ACHN (cell line): Measurements from ENCODE around the gene KCTD4.
"Not testable (repeated sequence)": the region's sequence is repeated elsewhere in the genome, so short reads cannot be mapped to it uniquely, and the experiment has no call there.

ENCODE experiments used
- DNase-seq: peaks from one replicate; pipeline ENCODE4 v3.0.0-alpha.2; 2015
- in situ Hi-C: cut with HindIII; loops from 2 replicates; pipeline ENCODE4 v1.10.0; 2017; ENCODE audit warnings: low sequenced_read_pairs, low pct_ligation_motif_present, low pct_unique_long_range_greater_than_20kb

Gene KCTD4

DNA sequence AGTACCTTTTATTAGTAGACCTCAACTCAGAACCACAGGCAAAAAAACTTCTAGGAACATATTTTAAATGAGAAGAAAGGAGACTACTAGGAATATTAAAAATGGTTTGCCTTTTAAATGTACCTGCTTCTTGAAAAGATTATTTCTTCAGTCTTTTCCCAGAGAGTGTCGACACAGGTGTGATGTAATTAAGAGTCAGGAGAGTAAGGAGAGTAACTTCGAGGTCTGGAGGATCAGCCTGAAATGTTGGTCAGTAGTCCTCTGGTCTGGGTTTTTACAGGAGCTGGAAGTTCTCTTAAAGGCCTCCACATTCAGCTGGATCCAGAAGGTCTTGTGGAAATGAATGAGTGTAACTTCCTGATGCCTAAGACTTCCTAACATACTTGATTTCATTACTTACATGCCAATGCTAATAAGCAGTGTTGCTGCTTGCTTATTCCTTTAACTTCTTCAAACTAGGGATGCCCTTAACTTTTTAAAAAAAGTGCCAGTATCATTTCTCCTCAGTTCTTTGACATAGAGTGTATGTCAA lies at the start of gene KCTD4:
KCTD4 (minus strand) TSS at position 345 of the 532 bp plus-strand sequence. CDS start 6,478 bp downstream, outside the sequence.
- in situ Hi-C loops: no loop called here
- DNase-seq: no peak

DNA sequence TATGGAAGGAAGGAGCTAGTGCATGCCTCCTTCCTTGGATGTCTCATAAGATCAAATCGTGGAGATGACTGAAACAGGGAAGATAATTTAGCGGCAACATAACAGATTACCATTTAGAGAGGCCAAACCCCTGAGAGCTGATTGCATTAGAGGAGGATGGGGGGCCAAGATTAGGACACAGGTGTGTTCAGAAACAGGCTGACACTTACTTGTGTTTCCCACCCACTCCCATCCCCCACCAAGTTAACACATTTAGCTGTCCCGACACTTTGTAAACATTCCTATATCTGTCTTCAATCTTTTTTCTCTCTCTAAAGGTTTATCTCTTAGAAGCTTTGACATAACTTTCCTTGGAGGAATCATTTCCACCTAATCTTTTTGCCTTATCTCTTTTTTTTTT lies 48.8 kb upstream of the KCTD4 start:
- in situ Hi-C loops: no loop called here
- DNase-seq: no peak

DNA sequence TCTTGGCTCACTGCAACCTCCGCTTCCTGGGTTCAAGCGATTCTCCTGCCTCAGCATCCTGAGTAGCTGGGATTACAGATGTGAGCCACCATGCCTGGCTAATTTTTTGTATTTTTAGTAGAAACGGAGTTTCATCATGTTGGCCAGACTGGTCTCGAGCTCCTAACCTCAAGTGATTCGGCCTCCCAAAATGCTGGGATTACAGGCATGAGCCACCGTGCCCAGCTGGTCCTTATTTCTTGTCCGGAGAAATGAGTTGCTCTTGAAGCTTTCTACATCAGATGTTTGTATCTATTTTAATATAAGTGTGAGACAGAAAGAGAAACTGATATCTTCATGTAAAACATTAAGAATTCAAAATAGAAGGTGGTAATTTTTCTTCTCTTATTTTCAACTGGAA lies 43.9 kb upstream of the KCTD4 start:
- DNase-seq, in situ Hi-C loops: not testable (repeated sequence)

DNA sequence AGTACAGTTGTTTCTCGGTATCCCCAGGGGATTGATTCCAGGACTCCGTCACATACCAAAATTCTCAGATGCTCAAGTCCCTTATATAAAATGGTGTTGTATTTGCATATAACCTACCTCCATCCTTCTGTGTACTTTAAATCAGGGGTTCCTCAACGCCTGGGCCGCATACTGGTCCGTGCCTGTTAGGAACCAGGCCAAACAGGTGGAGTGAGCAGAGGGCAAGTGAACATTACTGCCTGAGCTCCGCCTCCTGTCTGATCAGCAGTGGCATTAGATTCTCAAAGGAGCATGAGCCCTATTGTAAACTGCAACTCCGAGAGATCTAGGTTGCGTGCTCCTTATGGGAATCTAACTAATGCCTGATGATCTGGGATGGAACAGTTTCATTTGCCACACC lies 42.2 kb upstream of the KCTD4 start:
- in situ Hi-C loops: no loop called here
- no peak for DNase-seq

DNA sequence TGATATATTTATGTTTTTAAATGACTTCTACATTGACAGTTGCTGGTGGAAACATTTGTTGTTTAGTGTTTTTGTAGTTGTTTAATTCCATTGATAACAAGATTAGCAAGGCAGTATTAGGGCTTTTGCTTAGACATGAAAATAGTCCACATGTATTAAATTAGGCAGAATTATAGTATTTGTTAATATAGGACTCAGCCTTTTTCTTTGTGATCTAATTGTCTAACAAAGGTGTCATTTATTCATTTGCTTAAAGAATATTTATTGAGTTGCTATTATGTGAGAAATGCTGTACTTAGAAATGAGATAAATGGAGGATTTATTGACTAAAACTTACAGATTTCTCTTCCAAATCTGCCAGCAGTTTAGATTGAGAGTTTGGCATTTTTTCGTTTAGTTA lies 41.7 kb upstream of the KCTD4 start:
- in situ Hi-C loops: no loop called here
- DNase-seq: no peak

DNA sequence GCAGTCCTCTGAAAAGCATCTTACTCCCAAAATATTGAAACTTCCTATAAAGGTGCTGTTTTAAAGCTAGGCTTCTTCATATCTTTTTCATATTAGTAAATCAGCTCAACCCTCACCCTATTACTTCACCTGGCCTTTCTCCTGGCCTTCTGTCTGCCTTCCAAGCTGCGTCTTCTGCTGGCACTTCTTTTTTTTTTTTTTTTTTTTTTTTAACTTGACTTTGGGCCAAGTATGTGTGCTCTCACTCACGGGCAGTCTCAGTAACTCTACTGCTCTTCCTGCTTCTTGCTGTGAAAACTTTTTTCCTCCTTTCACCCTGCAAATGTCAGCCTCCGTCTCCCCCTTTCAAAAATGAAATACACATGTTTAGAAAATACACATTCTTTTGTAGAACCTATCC lies 41.2 kb upstream of the KCTD4 start:
- in situ Hi-C loops: no loop called here
- peak; percentile 51 for DNase-seq

DNA sequence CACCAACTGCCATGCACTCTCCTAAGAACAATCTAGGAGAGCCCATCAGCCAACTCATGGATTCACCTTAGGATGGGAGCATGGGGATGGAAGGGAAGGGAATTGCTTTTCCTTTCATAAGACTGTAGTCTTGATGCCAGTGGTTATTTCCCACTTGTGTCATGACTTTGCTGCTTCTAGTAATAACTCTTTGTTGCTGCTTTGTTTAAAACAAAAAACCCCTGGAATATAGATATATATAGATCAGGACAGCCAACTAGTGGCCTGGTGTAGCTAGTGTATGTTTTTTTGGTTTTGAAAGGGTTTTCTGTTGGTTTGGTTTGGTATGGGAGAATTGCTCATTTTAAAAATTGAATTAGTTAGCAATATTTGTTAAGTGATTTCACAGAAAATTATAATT lies 39.3 kb upstream of the KCTD4 start:
- in situ Hi-C loops: no loop called here
- DNase-seq: no peak

DNA sequence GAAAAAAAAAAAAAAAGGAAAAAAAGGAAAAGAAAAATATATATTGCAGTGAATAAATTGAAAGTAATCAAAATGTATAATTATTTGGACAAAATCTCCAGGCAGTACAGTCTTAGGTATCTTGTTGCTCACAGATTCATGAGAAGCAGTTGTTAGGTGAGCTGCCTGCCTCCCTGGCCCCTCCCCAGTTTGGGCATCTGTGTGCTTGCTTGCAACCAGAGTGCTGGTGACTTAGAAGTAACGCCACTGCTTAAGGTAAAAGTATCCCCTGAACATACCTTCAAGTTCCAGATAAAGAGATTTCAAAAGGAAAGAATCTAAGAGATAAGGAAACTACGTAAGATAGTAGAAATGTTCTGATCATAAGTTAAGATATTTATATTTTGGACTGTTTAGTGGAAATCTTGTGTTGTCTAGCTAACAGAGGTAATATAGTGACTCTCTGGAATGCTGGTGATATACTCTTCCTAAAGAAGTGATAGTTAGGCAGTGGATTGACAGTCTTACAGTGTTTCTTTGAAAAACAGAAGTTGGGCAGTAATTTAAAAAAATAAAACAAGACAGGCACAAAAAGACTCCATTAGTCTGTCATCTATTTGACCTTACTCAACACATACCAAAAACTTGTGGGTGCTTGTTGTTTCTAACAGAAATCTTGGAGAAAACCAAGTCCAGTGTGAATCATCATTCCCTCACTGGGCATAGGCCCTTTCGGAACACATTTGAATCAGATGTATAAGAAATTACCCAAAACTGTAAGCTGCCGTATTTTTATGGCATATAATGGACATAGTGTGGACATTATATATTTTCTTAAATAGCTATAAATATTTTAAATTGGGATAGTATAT lies 38.3 kb upstream of the KCTD4 start:
- no peak for DNase-seq
- in situ Hi-C loops: no loop called here

DNA sequence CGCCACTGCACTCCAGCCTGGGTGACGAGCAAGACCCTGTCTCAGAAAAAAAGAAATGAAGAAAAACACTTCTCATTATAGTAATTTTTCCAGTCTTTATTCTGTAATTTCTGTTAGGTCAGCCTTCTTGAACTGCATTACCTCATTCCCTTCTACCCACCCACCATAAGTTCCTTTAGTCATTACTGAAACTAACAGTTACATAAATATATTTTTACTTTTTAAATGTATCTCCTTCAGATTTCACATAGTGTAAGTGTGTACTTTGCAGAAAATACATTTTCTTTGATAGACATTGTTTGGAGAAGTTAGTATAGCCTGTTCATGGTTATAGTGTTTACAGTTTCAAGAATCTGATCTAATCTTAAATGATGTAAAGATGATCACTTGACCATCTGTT lies 31.7 kb upstream of the KCTD4 start:
- in situ Hi-C loops: no loop called here
- no peak for DNase-seq

DNA sequence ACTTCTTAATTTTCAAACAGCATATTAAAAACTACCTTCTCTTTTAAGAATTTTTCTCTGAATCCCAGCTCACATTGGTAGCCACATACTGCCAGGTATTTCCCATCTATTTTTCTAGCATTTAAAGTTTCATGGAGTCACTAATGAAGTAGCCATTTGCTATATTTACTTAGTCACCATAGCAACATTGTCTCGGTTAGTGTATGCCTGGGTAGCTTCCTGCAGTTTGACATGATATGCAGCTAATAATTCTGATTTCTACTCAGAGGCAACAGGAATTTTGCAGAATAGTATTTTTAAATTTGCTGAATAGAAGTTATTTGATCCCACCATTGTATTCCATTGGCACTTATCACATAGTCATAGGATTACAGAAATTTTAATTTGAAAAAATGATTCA lies 30.9 kb upstream of the KCTD4 start:
- no peak for DNase-seq
- in situ Hi-C loops: no loop called here

DNA sequence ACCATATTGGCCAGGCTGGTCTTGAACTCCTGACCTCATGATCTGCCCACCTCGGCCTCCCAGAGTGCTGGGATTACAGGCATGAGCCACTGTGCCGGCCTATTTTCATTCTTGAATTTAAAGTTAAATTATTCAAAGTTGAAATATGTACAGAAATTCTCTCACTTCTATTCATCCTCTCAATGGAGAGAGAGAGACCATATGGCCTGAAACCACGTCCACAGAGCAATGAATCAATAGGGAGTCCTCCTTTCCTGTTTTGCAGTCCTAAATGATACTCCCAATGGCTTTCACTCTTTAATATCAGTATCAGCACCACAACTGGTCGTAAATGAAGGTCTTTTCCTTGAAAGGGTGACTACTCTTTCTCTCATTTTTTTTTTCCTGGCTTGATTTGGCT lies 30.5 kb upstream of the KCTD4 start:
- no peak for DNase-seq
- in situ Hi-C loops: no loop called here

DNA sequence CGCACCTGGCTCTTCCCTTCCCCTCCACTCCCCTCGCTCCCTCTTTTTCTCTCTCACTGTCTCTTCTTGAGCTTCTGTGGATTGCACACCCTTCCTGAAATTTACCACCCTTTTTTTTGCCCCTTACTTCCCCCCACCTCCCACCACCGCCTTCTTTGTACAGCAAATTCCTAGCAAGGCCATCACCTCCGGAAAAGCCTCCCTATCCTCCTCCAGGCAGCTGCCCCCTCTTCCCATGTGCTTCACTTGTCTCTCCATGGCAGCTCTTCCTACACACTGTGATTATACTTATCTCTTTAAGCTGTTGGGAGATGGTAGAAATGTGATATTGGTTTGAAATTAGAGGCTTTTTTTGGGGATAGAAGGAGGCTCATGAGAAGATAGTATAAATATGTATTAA lies 28.3 kb upstream of the KCTD4 start:
- DNase-seq: no peak
- in situ Hi-C loops: no loop called here

DNA sequence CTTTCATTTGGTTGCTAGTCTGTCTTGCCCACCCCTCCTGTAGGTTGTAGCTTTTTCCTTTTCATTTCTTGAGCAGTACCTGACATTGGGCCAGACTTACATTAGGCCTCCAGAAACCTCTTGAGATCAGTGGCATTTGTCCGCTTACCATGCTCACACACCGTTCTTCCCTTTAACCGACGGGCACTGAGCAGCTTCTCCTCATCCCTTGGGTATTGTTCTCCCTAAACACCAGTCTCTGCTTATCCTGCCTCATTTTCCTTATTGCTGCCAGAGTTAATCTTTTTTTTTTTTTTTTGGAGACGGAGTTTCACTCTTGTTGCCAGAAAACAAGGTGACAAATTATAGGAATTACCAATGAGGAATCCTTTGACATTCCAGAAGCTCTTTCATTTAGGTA lies 27.2 kb upstream of the KCTD4 start:
- in situ Hi-C loops: no loop called here
- no peak for DNase-seq

DNA sequence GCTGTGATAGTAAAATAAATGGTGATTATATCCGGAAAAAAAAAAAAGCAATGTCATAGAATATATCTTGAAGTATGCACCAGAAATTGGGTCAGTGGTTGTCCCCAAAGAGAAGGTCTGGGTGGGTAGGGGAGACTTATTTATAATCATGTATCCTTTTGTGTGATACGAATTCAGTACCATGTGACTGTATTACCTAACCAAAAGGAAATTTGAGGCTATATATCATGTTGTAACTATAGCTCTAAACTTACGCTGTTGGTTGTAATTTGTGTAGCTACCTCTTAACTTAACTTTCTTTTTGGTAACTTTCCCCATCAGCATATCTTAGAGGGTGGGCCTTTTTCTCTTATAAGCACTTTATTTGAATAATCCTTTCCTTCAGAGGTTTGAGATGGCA lies 25.2 kb upstream of the KCTD4 start:
- in situ Hi-C loops: no loop called here
- no peak for DNase-seq

DNA sequence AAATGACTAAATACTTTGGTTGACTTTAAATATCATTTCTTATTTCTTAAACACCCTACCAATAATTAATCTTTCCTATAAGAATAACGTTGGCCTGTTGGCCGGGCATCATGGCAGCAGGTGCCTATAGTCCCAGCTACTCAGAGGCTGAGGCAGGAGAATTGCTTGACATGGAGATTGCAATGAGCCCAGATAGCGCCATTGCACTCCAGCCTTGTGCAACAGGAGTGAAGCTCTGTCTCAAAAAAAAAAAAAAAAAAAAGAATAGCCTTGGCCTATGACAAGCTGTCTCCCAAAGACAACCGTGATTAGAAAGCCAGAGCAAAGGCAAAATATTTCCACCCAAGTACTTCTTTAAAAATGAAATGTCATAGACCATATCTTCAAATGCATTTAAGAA lies 24.5 kb upstream of the KCTD4 start:
- in situ Hi-C loops: no loop called here

DNA sequence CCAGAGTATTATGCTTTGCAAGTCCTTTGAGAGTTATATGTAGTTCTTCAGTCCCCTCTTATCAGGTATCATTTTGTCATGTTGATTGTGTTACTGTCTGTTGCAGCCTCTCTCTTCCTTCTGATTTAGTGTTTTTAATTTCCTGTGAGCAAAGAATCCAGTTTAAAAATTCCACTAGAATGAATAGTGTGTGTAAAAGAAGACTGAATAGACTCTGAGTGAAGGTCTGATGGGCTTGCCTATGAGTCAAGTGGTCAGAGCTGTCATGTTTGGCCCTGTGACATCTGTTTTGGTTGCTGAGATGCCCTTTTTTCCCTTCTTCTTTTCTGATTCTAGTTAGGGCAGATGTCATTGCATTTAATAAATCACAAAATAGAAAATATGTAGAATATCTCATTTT lies 23.3 kb upstream of the KCTD4 start:
- in situ Hi-C loops: no loop called here
- DNase-seq: no peak

More for the DNA sequence above, 24.5 kb upstream of the KCTD4 start:
- no peak for DNase-seq

DNA sequence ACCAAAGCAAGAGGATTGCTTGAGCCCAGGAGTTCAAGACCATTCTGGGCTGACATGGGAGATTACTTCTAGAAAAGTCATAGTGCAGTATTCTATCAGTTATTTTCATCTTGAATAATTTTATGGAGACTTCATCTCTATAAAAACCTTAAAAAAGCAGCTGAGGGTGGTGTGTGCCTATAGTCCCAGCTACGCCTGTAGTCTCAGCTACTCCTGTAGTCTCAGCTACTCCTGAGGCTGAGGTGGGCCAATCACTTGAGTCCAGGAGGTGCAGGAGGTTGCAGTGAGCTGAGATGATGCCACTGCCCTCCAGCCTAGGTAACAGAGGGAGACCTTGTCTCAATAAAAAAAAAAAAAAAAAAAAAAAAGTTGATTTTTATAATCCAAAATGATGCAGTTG lies 22.1 kb upstream of the KCTD4 start:
- in situ Hi-C loops: no loop called here
- no peak for DNase-seq

DNA sequence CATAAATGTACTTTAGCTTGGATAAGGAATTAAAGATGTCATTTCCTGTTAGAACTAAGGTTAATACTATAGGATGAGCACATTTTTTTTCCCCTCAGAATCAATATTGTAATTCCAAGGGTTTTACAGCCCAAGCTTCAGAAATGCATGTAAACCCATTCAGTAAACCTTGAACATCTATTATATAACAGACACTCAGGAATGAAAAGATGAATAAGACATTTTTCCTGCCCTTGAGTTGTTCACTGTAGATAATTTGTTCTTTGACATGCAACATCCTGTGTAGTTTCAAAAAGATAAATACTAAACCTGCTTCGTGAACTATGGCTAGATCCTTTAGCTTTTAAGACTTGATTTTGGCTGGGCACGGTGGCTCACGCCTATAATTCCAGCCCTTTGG lies 21.7 kb upstream of the KCTD4 start:
- in situ Hi-C loops: no loop called here
- no peak for DNase-seq

DNA sequence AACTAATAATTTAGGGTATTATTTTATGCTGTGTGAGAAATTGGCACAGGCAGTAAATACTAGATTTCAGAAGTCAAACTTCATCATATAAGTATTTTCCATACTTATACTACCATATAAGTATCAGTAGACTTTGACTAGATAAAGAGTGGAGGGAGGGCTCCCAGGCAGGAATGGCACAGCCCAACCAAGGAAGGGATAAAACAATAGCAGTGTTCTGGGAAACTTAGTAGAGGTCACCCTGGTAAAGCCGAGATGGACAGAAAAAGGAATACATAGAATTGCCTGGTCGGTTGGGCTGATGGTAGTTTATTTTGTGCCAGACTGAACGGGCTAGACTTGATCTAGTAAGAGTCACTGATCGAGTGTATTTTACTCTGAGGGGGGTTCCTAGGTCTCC lies 19.6 kb upstream of the KCTD4 start:
- in situ Hi-C loops: no loop called here
- DNase-seq: no peak

DNA sequence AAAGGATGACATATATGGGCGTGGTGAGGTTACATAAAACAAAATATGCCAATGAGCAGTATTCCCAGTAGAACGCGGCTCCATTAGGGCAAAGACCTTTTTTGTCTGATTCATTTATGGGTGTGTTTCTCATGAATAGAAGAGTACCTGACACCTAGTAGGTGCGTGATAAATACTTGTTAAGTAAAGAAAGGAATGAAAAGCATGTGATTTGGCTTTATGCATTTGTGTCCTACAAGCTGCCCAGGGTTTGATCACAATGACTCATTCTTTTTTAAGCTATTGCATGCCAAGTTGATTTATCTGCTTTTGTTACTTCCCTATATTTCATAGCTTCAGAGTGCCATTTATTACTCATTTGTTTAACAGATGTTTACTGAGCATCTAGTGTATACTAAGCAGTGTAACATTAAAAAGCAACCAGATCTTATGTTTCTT lies 19.1 kb upstream of the KCTD4 start:
- in situ Hi-C loops: no loop called here
- peak; percentile 59 for DNase-seq
